Ishikawa (cell line): ENCODE data around the gene TMIGD3.

Source experiments
- CEBPB ChIP-seq: IDR thresholded peaks from 2 replicates; pipeline ENCODE4 v1.6.1; 2012
- CREB1 ChIP-seq: IDR thresholded peaks from 2 replicates; pipeline ENCODE4 v1.6.1; 2012; ENCODE audit warnings: low read depth
- EGR1 ChIP-seq: IDR thresholded peaks from 2 replicates; pipeline ENCODE4 v1.6.1; 2012
- EP300 ChIP-seq: IDR thresholded peaks from 2 replicates; pipeline ENCODE4 v1.6.1; 2012; ENCODE audit warnings: borderline replicate concordance
- NFIC ChIP-seq: IDR thresholded peaks from 2 replicates; pipeline ENCODE4 v1.6.1; 2012
- RAD21 ChIP-seq: IDR thresholded peaks from 2 replicates; pipeline ENCODE4 v1.6.1; 2012; ENCODE audit warnings: low read depth
- REST ChIP-seq: IDR thresholded peaks from 2 replicates; pipeline ENCODE4 v1.6.1; 2012; ENCODE audit warnings: low read depth, mild to moderate bottlenecking
- TAF1 ChIP-seq: IDR thresholded peaks from 2 replicates; pipeline ENCODE4 v1.6.1; 2012; ENCODE audit warnings: low read depth, mild to moderate bottlenecking
- YY1 ChIP-seq: IDR thresholded peaks from 2 replicates; pipeline ENCODE4 v1.6.1; 2012; ENCODE audit warnings: low read depth
- TF ChIP-seq, protein P1 (sequence below): IDR thresholded peaks from 2 replicates; pipeline ENCODE4 v1.6.1; 2012
- TF ChIP-seq, protein P2 (sequence below): IDR thresholded peaks from 2 replicates; pipeline ENCODE4 v1.6.1; 2012

- TF ChIP-seq YY1: no peak
- TF ChIP-seq, protein P1, sequence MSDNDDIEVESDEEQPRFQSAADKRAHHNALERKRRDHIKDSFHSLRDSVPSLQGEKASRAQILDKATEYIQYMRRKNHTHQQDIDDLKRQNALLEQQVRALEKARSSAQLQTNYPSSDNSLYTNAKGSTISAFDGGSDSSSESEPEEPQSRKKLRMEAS: no peak
- TF ChIP-seq REST: no peak
- no peak for TF ChIP-seq CEBPB
- no peak for TF ChIP-seq TAF1
- TF ChIP-seq, protein P2, sequence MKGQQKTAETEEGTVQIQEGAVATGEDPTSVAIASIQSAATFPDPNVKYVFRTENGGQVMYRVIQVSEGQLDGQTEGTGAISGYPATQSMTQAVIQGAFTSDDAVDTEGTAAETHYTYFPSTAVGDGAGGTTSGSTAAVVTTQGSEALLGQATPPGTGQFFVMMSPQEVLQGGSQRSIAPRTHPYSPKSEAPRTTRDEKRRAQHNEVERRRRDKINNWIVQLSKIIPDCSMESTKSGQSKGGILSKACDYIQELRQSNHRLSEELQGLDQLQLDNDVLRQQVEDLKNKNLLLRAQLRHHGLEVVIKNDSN: no peak
- no peak for TF ChIP-seq EGR1
- no peak for TF ChIP-seq RAD21
- no peak for TF ChIP-seq NFIC
- TF ChIP-seq EP300: no peak
- TF ChIP-seq CREB1: no peak
These were observed 38.8 kb upstream of the TMIGD3 start for GRCh38 chr1:111542187-111542586.
